Mucosa of rectum (tissue), 2 donors: ENCODE measurements around the gene ABI3.
"Not testable (repeated sequence)": the region's sequence is repeated elsewhere in the genome, so short reads cannot be mapped to it uniquely, and the experiment has no call there.

Experiments used
- H3K27ac ChIP-seq, 2 donors: one replicate each; pipeline ENCODE4 v1.7.0; 2013; ENCODE audit warnings: inconsistent platforms in 2 of 2, low read depth in 2 of 2, low read length in 2 of 2
- H3K27me3 ChIP-seq, 2 donors: one replicate each; pipeline ENCODE4 v1.7.0; 2013; ENCODE audit warnings: low read length in 2 of 2; ENCODE audit not compliant: control insufficient read depth in 2 of 2, insufficient read depth in 2 of 2
- H3K36me3 ChIP-seq, 2 donors: one replicate each; pipeline ENCODE4 v1.7.0; 2013; ENCODE audit warnings: low read length in 2 of 2; ENCODE audit not compliant: control insufficient read depth in 2 of 2, insufficient read depth in 2 of 2
- H3K4me1 ChIP-seq, 2 donors: one replicate each; pipeline ENCODE4 v1.7.0; 2013; ENCODE audit warnings: low read length in 2 of 2, mild to moderate bottlenecking in 1 of 2; ENCODE audit not compliant: control insufficient read depth in 2 of 2, insufficient read depth in 2 of 2
- H3K4me3 ChIP-seq, 2 donors: one replicate each; pipeline ENCODE4 v1.7.0; 2013; ENCODE audit warnings: low read length in 2 of 2
- H3K9ac ChIP-seq, 2 donors: one replicate each; pipeline ENCODE4 v1.7.0; 2013; ENCODE audit warnings: low read length in 2 of 2, low read depth in 1 of 2, mild to moderate bottlenecking in 1 of 2
- H3K9me3 ChIP-seq, 2 donors: one replicate each; pipeline ENCODE4 v1.7.0; 2013; ENCODE audit warnings: low read length in 2 of 2; ENCODE audit not compliant: control insufficient read depth in 2 of 2
- donor health status: healthy.
- donor health status: Normal muscosa, but diverticular disease.

The ABI3 gene

GRCh38 chr17:49249292-49249794 lies 38.8 kb downstream of the ABI3 start:
- H3K4me3 ChIP-seq = no peak overlapping the region
- H3K27me3 ChIP-seq = peaks cover 3 to 4% of the 10 kb centered on the region in 2 donors
- H3K9ac ChIP-seq = no peak overlapping the region
- H3K27ac ChIP-seq = no peak overlapping the region
- H3K4me1 ChIP-seq = no peaks in the 10 kb centered on the region
- no peaks in the 10 kb centered on the region for H3K9me3 ChIP-seq
- no peaks in the 10 kb centered on the region for H3K36me3 ChIP-seq

GRCh38 chr17:49249890-49250522 lies 39.5 kb downstream of the ABI3 start:
- no peaks in the 10 kb centered on the region for H3K36me3 ChIP-seq
- H3K4me3 ChIP-seq = no peak overlapping the region
- peaks cover 3 to 4% of the 10 kb centered on the region in 2 donors for H3K27me3 ChIP-seq
- H3K9ac ChIP-seq = no peak overlapping the region
- H3K27ac ChIP-seq = no peak overlapping the region
- H3K4me1 ChIP-seq = no peaks in the 10 kb centered on the region
- no peaks in the 10 kb centered on the region for H3K9me3 ChIP-seq

GRCh38 chr17:49252148-49252695 lies 41.7 kb downstream of the ABI3 start:
- Histone ChIP-seq H3K9ac (no peak overlapping the region), H3K27me3 (peaks cover 3 to 4% of the 10 kb centered on the region in 2 donors), H3K27ac (no peak overlapping the region), H3K36me3 (no peaks in the 10 kb centered on the region), H3K4me1 (no peaks in the 10 kb centered on the region), H3K4me3 (no peak overlapping the region), H3K9me3 (no peaks in the 10 kb centered on the region)

- no peak overlapping the region for H3K4me3 ChIP-seq
- no peaks in the 10 kb centered on the region for H3K36me3 ChIP-seq
- H3K27ac ChIP-seq = no peak overlapping the region
- no peak overlapping the region for H3K9ac ChIP-seq
- no peaks in the 10 kb centered on the region for H3K9me3 ChIP-seq
- no peaks in the 10 kb centered on the region for H3K4me1 ChIP-seq
- H3K27me3 ChIP-seq = peaks cover 3 to 4% of the 10 kb centered on the region in 2 donors
These were observed 43.6 kb downstream of the ABI3 start for GRCh38 chr17:49254066-49254465.

GRCh38 chr17:49255125-49255524 lies 44.6 kb downstream of the ABI3 start:
- Histone ChIP-seq H3K9me3 (no peaks in the 10 kb centered on the region), H3K4me3 (no peak overlapping the region), H3K27me3 (peaks cover 0 to under 1% of the 10 kb centered on the region in 2 donors), H3K27ac (no peak overlapping the region), H3K9ac (no peak overlapping the region), H3K4me1 (peaks cover 0 to 4% of the 10 kb centered on the region in 2 donors), H3K36me3 (no peaks in the 10 kb centered on the region)

GRCh38 chr17:49258394-49258793 lies 47.9 kb downstream of the ABI3 start:
- H3K27me3 ChIP-seq = peaks cover 0 to 2% of the 10 kb centered on the region in 2 donors
- H3K36me3 ChIP-seq = no peaks in the 10 kb centered on the region
- no peaks in the 10 kb centered on the region for H3K9me3 ChIP-seq
- no peak overlapping the region for H3K4me3 ChIP-seq
- no peak overlapping the region for H3K9ac ChIP-seq
- no peak overlapping the region for H3K27ac ChIP-seq
- H3K4me1 ChIP-seq = peaks cover 5 to 7% of the 10 kb centered on the region in 2 donors

GRCh38 chr17:49259663-49260010 lies 49.1 kb downstream of the ABI3 start:
- Histone ChIP-seq H3K9ac (peak overlapping the region; percentile 38 to 52), H3K4me3 (peak overlapping the region; percentile 54 to 74), H3K27ac (peak overlapping the region in 1 of 2 donors; percentile 2), H3K36me3 (no peaks in the 10 kb centered on the region), H3K9me3 (no peaks in the 10 kb centered on the region), H3K4me1 (peaks cover 5 to 7% of the 10 kb centered on the region in 2 donors), H3K27me3 (peaks cover 0 to 2% of the 10 kb centered on the region in 2 donors)

GRCh38 chr17:49260011-49260816 lies 49.7 kb downstream of the ABI3 start:
- Histone ChIP-seq H3K9ac (peak overlapping the region; percentile 49 to 52), H3K36me3 (no peaks in the 10 kb centered on the region), H3K27ac (peak overlapping the region in 1 of 2 donors; percentile 2), H3K27me3 (peaks cover 0 to 2% of the 10 kb centered on the region in 2 donors), H3K4me1 (peaks cover 5 to 7% of the 10 kb centered on the region in 2 donors), H3K4me3 (peak overlapping the region; percentile 54 to 74), H3K9me3 (no peaks in the 10 kb centered on the region)

- Histone ChIP-seq H3K27me3 (peaks cover 0 to 2% of the 10 kb centered on the region in 2 donors), H3K27ac (no peak overlapping the region), H3K9me3 (no peaks in the 10 kb centered on the region), H3K4me3 (peak overlapping the region; percentile 54 to 74), H3K36me3 (no peaks in the 10 kb centered on the region), H3K4me1 (peaks cover 5 to 7% of the 10 kb centered on the region in 2 donors), H3K9ac (peak overlapping the region; percentile 49 to 52)
These were observed 50.3 kb downstream of the ABI3 start for GRCh38 chr17:49260817-49261291.

GRCh38 chr17:49261540-49261939 lies 51.0 kb downstream of the ABI3 start:
- H3K4me1 ChIP-seq, H3K4me3 ChIP-seq, H3K9me3 ChIP-seq, H3K27me3 ChIP-seq, H3K27ac ChIP-seq, H3K36me3 ChIP-seq, H3K9ac ChIP-seq: not testable (repeated sequence)
